Spleen (tissue), 11 donors: ENCODE results near the gene TM9SF4. TPM values are rescaled to one million over a fixed set of nuclear protein-coding genes. Genes with fewer than 3 reads are reported as not detected.
A peak's percentile ranks its signal among the peaks of the same experiment; 100 is the strongest.

Experiments used
- DNase-seq: peaks from one replicate; pipeline ENCODE4 v3.0.0-alpha.2; 2020
- H3K27ac ChIP-seq, 8 donors: fragments of 200-600 bp; sonication (generic) in 7 of 8; 1 replicate in 4 of 8; 2 replicates in 4 of 8; pipeline versions ENCODE4 v1.5.0 to v1.8.0; 2016 to 2021; ENCODE audit warnings: inconsistent platforms in 4 of 8, mild to moderate bottlenecking in 4 of 8, moderate library complexity in 1 of 8
- H3K27me3 ChIP-seq, 7 donors: fragments of 200-600 bp; sonication (generic) in 6 of 7; replicated peaks in 1 of 7; 1 replicate in 4 of 7; 2 replicates in 3 of 7; pipeline versions ENCODE4 v1.5.0 to v1.8.0; 2016 to 2021; ENCODE audit warnings: inconsistent platforms in 3 of 7, mild to moderate bottlenecking in 1 of 7
- H3K36me3 ChIP-seq, 6 donors: fragments of 200-600 bp; sonication (generic) in 5 of 6; 1 replicate in 4 of 6; 2 replicates in 2 of 6; pipeline versions ENCODE4 v1.5.0 to v1.8.0; 2016 to 2021; ENCODE audit warnings: inconsistent platforms in 2 of 6
- H3K4me1 ChIP-seq, 6 donors: fragments of 200-600 bp; sonication (generic) in 5 of 6; 1 replicate in 3 of 6; 2 replicates in 3 of 6; pipeline versions ENCODE4 v1.5.0 to v1.8.0; 2016 to 2021; ENCODE audit warnings: inconsistent platforms in 3 of 6
- H3K4me3 ChIP-seq, 8 donors: fragments of 200-600 bp; sonication (generic) in 7 of 8; 1 replicate in 4 of 8; 2 replicates in 4 of 8; pipeline versions ENCODE4 v1.5.0 to v1.8.0; 2016 to 2021; ENCODE audit warnings: inconsistent platforms in 4 of 8, mild to moderate bottlenecking in 4 of 8, moderate library complexity in 2 of 8
- H3K9me3 ChIP-seq, 8 donors: fragments of 200-600 bp; sonication (generic) in 7 of 8; 1 replicate in 4 of 8; 2 replicates in 4 of 8; pipeline versions ENCODE4 v1.5.0 to v1.8.0; 2016 to 2021; ENCODE audit warnings: inconsistent platforms in 4 of 8
- CTCF ChIP-seq, 11 experiments: fragments of 200-600 bp in 7 of 11; fragments of 450-650 bp in 4 of 11; sonication (generic) in 4 of 11; IDR thresholded peaks in 8 of 11; conservative IDR thresholded peaks in 3 of 11; 1 replicate in 7 of 11; 2 replicates in 4 of 11; pipeline versions ENCODE4 v1.4.0 to v1.8.0; 2016 to 2021; ENCODE audit warnings: antibody characterized with exemption in 11 of 11, inconsistent platforms in 4 of 11, mild to moderate bottlenecking in 1 of 11
- POLR2A ChIP-seq, 3 donors: fragments of 450-650 bp; IDR thresholded peaks; one replicate each; pipeline ENCODE4 v1.5.1; 2017; ENCODE audit warnings: antibody characterized with exemption in 3 of 3, mild to moderate bottlenecking in 1 of 3
- POLR2AphosphoS5 ChIP-seq, 3 donors: sonication (generic); formaldehyde crosslinking; IDR thresholded peaks; one replicate each; pipeline ENCODE4 v1.5.1; 2017; ENCODE audit warnings: antibody characterized with exemption in 3 of 3
- WGBS, 5 donors: extraction: QIAGEN DNeasy Blood & Tissue Kit in 3 of 5; methylation state at CpG; one replicate each; pipeline versions ENCODE4 v1.1.5 to v1.1.7; 2013 to 2018; 5-methylcytosine and 5-hydroxymethylcytosine counted together
- intact Hi-C: fragments of 100-400 bp; cut with DNase I; formaldehyde crosslinking; loops from one replicate; pipeline ENCODE4 v1.15.0; 2023; ENCODE audit warnings: low total_unique reads
- polyA plus RNA-seq, 3 donors: library from polyadenylated mRNA; stranded (reverse); fragments of 200-250 nt; gene quantifications; one replicate each; pipeline ENCODE4 v1.2.1, GENCODE V29; 2013
- total RNA-seq, 7 donors: library from RNA; depleted of rRNA in 3 of 7; stranded (reverse); fragments of >200 nt in 3 of 7; fragmentation: NEBNext Ultra II Directional in 4 of 7; extraction: Animal tissue kit (Norgen Biotek cat#: 25700) in 4 of 7; gene quantifications; one replicate each; pipeline versions ENCODE4 v1.1.0 to v1.2.1, GENCODE V29; 2016 to 2021
- donor health status: healthy with polysubstance abuse.
- donor health status: DM: no; HTN: no; CAD: no; lungs with moderate emphysema.
- donor health status: DM: no; HTN: no; CAD: no.
- donor health status: Bipolar disorder and iron deficiency.
- donor health status: healthy.
- donor health status: DM: no; HTN: no; CAD: no.
- donor health status: DM: yes; HTN: yes; CAD: no.

The TM9SF4 gene
- total and polyA plus RNA-seq, 10 donors: 12.0 to 58.3 (median 41.0) TPM

- peak overlapping the region in 1 of 8 donors; percentile 8 for H3K27ac ChIP-seq
- TF ChIP-seq POLR2AphosphoS5 (IDR thresholded peaks at IDR 0.05) (no peak), CTCF (IDR thresholded peaks at IDR 0.05 in 8 of 11, conservative IDR thresholded peaks at IDR 0.05 in 3 of 11) (no peak), POLR2A (IDR thresholded peaks at IDR 0.05) (no peak)
These were observed 100.5 kb downstream of the TM9SF4 start for GRCh38 chr20:32209850-32210605.

DNA sequence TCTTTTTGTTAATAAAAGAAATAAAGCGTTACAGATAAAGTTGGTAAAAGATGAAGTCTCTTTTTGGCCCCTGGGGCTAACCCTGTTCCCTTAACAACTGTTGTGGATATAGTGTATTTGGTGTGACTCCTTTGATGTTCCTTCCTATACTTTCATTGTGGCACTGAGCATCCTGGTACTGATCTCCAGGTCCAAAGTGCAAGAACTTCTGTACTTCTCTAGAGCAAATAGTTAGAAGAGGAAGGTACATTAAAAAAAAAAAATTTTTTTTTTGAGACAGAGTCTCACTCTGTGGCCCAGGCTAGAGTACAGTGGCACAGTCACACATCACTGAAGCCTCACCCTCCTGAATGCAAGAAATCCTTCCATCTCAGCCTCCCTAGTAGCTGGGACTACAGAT, 104.4 kb downstream of the TM9SF4 start:
- Histone ChIP-seq H3K4me3 (no peak overlapping the region), H3K36me3 (peaks cover 0 to 94% (median 49%) of the 10 kb centered on the region in 6 donors), H3K4me1 (peaks cover 4 to 25% (median 10%) of the 10 kb centered on the region in 6 donors), H3K9me3 (no peaks in the 10 kb centered on the region), H3K27me3 (no peaks in the 10 kb centered on the region), H3K27ac (no peak overlapping the region)
- DNase-seq: no peak
- intact Hi-C loops: no loop called here
- 93 to 100% (median 96%) methylated on average over 1 of the region's 1 CpG for WGBS, 5 donors
- TF ChIP-seq CTCF (IDR thresholded peaks at IDR 0.05 in 8 of 11, conservative IDR thresholded peaks at IDR 0.05 in 3 of 11): no peak
- no peak for TF ChIP-seq POLR2A (IDR thresholded peaks at IDR 0.05)
- TF ChIP-seq POLR2AphosphoS5 (IDR thresholded peaks at IDR 0.05): no peak

More at GRCh38 chr20:32209850-32210605, 100.5 kb downstream of the TM9SF4 start:
- 79 to 88% (median 81%) methylated on average over 9 of the region's 9 CpGs for WGBS, 5 donors
- Histone ChIP-seq H3K27me3 (no peaks in the 10 kb centered on the region), H3K36me3 (peaks cover 0 to 55% (median 17%) of the 10 kb centered on the region in 6 donors), H3K9me3 (no peaks in the 10 kb centered on the region), H3K4me1 (peaks cover 30 to 59% (median 39%) of the 10 kb centered on the region in 6 donors), H3K4me3 (no peak overlapping the region)
- intact Hi-C loops: no loop called here
- no peak for DNase-seq

GRCh38 chr20:32215147-32215546, 105.6 kb downstream of the TM9SF4 start:
- Histone ChIP-seq H3K4me3 (no peak overlapping the region), H3K27me3 (no peaks in the 10 kb centered on the region), H3K9me3 (no peaks in the 10 kb centered on the region), H3K4me1 (peaks cover 0 to 13% (median 1%) of the 10 kb centered on the region in 6 donors), H3K36me3 (peaks cover 0 to 100% (median 52%) of the 10 kb centered on the region in 6 donors), H3K27ac (no peak overlapping the region)
- WGBS, 5 donors: 84 to 91% (median 86%) methylated on average over 7 to 8 of the region's 8 CpGs
- intact Hi-C loops: no loop called here
- TF ChIP-seq POLR2AphosphoS5 (IDR thresholded peaks at IDR 0.05): no peak
- TF ChIP-seq CTCF (IDR thresholded peaks at IDR 0.05 in 8 of 11, conservative IDR thresholded peaks at IDR 0.05 in 3 of 11): no peak
- no peak for TF ChIP-seq POLR2A (IDR thresholded peaks at IDR 0.05)
- DNase-seq: no peak

GRCh38 chr20:32215729-32216128, 106.2 kb downstream of the TM9SF4 start:
- H3K36me3 ChIP-seq: peaks cover 0 to 100% (median 55%) of the 10 kb centered on the region in 6 donors
- no peaks in the 10 kb centered on the region for H3K27me3 ChIP-seq
- intact Hi-C loops: no loop called here
- TF ChIP-seq POLR2AphosphoS5 (IDR thresholded peaks at IDR 0.05) (no peak), POLR2A (IDR thresholded peaks at IDR 0.05) (no peak), CTCF (IDR thresholded peaks at IDR 0.05 in 8 of 11, conservative IDR thresholded peaks at IDR 0.05 in 3 of 11) (no peak)
- peaks cover 0 to 8% (median under 1%) of the 10 kb centered on the region in 6 donors for H3K4me1 ChIP-seq
- H3K4me3 ChIP-seq: no peak overlapping the region
- DNase-seq: no peak
- WGBS, 5 donors: 92 to 99% (median 97%) methylated on average over 3 of the region's 3 CpGs
- H3K9me3 ChIP-seq: no peaks in the 10 kb centered on the region
- peak overlapping the region in 3 of 8 donors; percentile 10 to 47 (median 19) for H3K27ac ChIP-seq
